ENCODE results near the gene DNMBP. TPM values are rescaled to one million over a fixed set of nuclear protein-coding genes. Genes with fewer than 3 reads are reported as not detected.
"Not testable (repeated sequence)": the region's sequence is repeated elsewhere in the genome, so short reads cannot be mapped to it uniquely, and the experiment has no call there.

Gene DNMBP
- total and polyA plus RNA-seq, 8 donors, result 14.8 to 43.9 (median 37.2) TPM

DNA sequence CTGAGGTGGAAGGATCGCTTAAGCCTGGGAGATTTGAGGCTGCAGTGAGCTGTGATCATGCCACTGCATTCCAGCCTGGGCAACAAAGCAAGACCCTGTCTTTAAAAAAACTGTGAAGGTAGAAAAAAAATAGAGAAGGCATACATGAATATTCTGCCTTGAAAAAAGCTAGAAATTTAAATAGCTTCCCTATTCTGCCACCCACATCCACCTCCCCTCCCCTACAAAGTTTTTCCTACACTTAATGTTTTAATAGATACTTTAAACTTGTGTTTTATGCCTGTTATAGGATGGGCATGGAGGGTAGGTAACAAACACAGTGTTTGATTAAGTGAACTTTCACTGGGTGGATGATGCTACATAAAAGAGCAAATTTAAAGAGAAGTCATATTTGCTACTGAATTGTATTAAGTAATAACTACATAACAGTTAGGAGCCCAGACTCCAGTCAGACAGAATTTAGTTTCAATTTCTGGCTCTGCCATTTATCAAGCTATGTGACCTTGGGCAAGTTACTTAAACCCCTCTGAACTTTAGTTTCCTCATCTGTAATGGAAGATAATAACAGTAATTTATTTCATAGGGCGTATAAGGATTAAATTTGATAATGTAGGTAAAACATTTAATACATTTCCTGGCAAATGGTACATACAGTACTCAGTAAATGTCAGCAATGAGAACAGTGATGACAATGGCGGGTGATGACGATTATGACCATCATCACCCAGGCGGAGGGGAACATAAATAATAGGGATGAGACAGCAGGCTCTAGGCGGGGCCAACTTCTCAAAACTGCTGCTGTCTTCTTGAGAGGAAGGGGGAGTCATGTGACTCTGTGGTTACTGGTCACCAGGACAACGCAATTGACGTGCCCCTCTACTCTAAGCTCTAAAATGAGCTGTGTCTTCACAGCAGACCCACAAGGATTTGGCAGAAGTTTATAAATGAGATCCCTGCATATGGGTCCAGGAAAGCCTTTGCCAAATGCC, 15.8 kb downstream of the DNMBP start:
- ATAC-seq (peak; percentile 89), DNase-seq (peak in 2 of 4 donors; percentile 62 to 84)
- Histone ChIP-seq H3K36me3 (no peaks in the 10 kb centered on the region), H3K27me3 (no peaks in the 10 kb centered on the region), H3K9me3 (no peaks in the 10 kb centered on the region), H3K4me1 (peaks cover 6 to 46% of the 10 kb centered on the region in 2 donors), H3K4me3 (no peak overlapping the region), H3K27ac (peak overlapping the region; percentile 49 to 86)
- TF ChIP-seq, protein P1, sequence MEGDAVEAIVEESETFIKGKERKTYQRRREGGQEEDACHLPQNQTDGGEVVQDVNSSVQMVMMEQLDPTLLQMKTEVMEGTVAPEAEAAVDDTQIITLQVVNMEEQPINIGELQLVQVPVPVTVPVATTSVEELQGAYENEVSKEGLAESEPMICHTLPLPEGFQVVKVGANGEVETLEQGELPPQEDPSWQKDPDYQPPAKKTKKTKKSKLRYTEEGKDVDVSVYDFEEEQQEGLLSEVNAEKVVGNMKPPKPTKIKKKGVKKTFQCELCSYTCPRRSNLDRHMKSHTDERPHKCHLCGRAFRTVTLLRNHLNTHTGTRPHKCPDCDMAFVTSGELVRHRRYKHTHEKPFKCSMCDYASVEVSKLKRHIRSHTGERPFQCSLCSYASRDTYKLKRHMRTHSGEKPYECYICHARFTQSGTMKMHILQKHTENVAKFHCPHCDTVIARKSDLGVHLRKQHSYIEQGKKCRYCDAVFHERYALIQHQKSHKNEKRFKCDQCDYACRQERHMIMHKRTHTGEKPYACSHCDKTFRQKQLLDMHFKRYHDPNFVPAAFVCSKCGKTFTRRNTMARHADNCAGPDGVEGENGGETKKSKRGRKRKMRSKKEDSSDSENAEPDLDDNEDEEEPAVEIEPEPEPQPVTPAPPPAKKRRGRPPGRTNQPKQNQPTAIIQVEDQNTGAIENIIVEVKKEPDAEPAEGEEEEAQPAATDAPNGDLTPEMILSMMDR (IDR thresholded peaks at IDR 0.05), result no peak
- intact Hi-C loops (cut with DNase I), result no loop called here

DNA sequence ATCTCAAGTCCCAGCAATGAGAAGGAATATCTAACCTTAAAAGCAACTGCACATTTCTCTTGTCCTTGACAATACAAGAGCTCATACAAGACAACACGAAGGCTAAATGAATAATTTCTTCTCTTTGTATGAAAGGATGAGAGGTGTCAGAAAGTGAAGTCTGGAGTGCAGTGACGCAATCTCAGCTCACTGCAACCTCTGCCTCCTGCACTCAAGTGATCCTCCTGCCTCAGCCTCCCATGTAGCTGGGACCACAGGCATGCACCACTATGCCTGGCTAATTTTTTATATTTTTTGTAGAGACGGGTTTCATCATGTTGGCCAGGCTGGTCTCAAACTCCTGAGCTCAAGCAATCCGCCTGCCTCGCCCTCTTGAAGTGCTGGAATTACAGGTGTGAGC, 24.1 kb downstream of the DNMBP start:
- H3K9me3 ChIP-seq; intact Hi-C loops (cut with DNase I); H3K36me3 ChIP-seq; ATAC-seq; H3K27me3 ChIP-seq; H3K27ac ChIP-seq; H3K4me3 ChIP-seq; DNase-seq: not testable (repeated sequence)
- H3K4me1 ChIP-seq, result peaks cover 10 to 45% of the 10 kb centered on the region in 2 donors

GRCh38 chr10:99984211-99985034, 25.3 kb downstream of the DNMBP start:
- no peak for DNase-seq
- peak overlapping the region; percentile 53 to 80 for H3K27ac ChIP-seq
- no peaks in the 10 kb centered on the region for H3K9me3 ChIP-seq
- ATAC-seq, result peak; percentile 36
- no peaks in the 10 kb centered on the region for H3K36me3 ChIP-seq
- peaks cover 10 to 45% of the 10 kb centered on the region in 2 donors for H3K4me1 ChIP-seq
- intact Hi-C loops (cut with DNase I), result no loop called here
- H3K4me3 ChIP-seq, result no peak overlapping the region
- H3K27me3 ChIP-seq, result no peaks in the 10 kb centered on the region
- TF ChIP-seq, protein P1 (IDR thresholded peaks at IDR 0.05), result no peak

DNA sequence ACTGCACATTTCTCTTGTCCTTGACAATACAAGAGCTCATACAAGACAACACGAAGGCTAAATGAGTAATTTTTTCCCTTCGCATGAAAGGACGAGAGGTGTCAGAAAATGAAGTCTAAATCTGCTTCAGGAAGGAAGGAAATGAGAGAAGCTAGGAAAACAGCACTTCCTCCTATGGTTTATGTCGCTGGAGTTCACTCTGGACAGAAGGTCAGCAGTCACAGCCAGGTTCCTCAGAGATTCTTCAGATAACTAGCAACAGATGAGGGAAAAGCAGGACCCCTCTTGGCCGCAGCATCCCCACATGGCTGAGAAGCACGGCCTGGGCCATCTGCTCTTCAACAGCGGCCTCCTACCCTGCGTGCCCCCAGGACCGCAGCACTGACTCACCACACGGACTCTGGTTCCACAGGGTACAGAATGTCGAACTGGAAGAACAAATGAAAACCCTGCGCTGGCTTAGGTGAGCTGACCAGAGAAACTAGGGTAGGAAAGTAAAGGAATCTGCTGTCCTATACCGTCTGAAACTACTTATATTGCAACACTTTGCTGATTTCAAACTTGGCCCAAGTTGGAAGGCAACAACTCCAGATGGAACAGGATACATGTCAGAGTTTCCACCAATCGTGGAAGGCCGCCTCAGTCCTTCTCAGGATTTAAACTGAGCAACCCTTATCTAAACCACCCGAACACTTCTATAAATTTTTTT, 26.3 kb downstream of the DNMBP start:
- Histone ChIP-seq H3K27me3 (no peaks in the 10 kb centered on the region), H3K27ac (peak overlapping the region; percentile 53 to 80), H3K36me3 (no peaks in the 10 kb centered on the region), H3K4me3 (no peak overlapping the region), H3K9me3 (no peaks in the 10 kb centered on the region), H3K4me1 (peaks cover 10 to 45% of the 10 kb centered on the region in 2 donors)
- intact Hi-C loops (cut with DNase I), result no loop called here
- TF ChIP-seq, protein P1 (IDR thresholded peaks at IDR 0.05), result no peak
- DNase-seq (peak in 2 of 4 donors; percentile 69 to 87), ATAC-seq (peak; percentile 76)

DNA sequence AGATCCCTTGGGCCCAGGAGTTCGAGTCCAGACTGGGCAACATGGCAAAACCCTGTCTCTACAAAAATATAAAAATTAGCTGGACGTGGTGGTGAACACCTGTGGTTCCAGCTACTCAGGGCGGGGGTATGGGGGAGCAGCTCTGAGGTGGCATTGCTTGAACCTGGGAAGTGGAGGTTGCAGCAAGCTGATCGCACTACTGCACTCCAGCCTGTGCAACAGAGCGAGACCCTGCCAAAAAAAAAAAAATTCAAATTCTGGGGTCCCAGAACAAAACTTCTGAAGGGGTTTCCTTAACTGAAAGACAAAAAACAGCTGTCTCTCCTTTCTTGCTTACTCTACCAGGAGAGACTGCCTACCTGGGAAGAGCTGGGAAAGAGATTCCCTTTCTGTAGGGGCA, 27.0 kb downstream of the DNMBP start:
- H3K9me3 ChIP-seq, result no peaks in the 10 kb centered on the region
- intact Hi-C loops (cut with DNase I), result no loop called here

More for the DNA sequence above, 27.0 kb downstream of the DNMBP start:
- H3K4me3 ChIP-seq, result no peak overlapping the region
- H3K27me3 ChIP-seq, result no peaks in the 10 kb centered on the region
- H3K4me1 ChIP-seq, result peaks cover 10 to 45% of the 10 kb centered on the region in 2 donors
- no peak for DNase-seq
- no peaks in the 10 kb centered on the region for H3K36me3 ChIP-seq
- peak overlapping the region; percentile 53 to 80 for H3K27ac ChIP-seq
- TF ChIP-seq, protein P1 (IDR thresholded peaks at IDR 0.05), result no peak
- no peak for ATAC-seq
